Measurements from ENCODE around the gene PSD4. TPM values are rescaled to one million over a fixed set of nuclear protein-coding genes. Genes with fewer than 3 reads are reported as not detected.

PSD4 gene
- total and polyA plus RNA-seq, 2 of the 4 experiments (the other 2 are of a cell fraction): 0.36 to 0.70 TPM

- Histone ChIP-seq H4K91ac (ENCODE audit: insufficient read depth, low read depth, low read length) (no peak overlapping the region), H4K8ac (ENCODE audit: low read depth in 2 of 2, low read length in 2 of 2) (no peak overlapping the region), H3K9me1 (ENCODE audit: insufficient read depth, low read length) (no peaks in the 10 kb centered on the region), H4K20me1 (ENCODE audit: insufficient read depth, low read length) (no peaks in the 10 kb centered on the region), H3K27ac (ENCODE audit: insufficient read depth, low read length) (no peak overlapping the region), H3K27me3 (ENCODE audit: control insufficient read depth, insufficient read depth, low read length) (peaks cover 15% of the 10 kb centered on the region), H2BK20ac (ENCODE audit: low read depth, low read length) (no peak overlapping the region), H3K23ac (ENCODE audit: low read depth, low read length) (no peak overlapping the region), H3K9ac (ENCODE audit: low read depth, low read length) (no peak overlapping the region), H3K79me1 (ENCODE audit: low read depth in 1 of 2, low read length in 2 of 2) (no peaks in the 10 kb centered on the region), H2AFZ (replicated peaks; ENCODE audit: low read length, poor library complexity) (no peak overlapping the region), H2AK9ac (replicated peaks; ENCODE audit: low read depth, low read length, poor library complexity) (no peak overlapping the region), H3K4me2 (ENCODE audit: low read depth, low read length) (no peak overlapping the region), H3K4ac (ENCODE audit: low read depth, low read length) (no peak overlapping the region), H3K9me3 (ENCODE audit: control insufficient read depth, insufficient read depth, low read length) (no peaks in the 10 kb centered on the region), H4K5ac (ENCODE audit: low read depth, low read length) (no peak overlapping the region), H3K4me3 (ENCODE audit: insufficient read depth, low read depth, low read length) (no peak overlapping the region), H3K18ac (ENCODE audit: low read depth, low read length) (no peak overlapping the region), H2AK5ac (ENCODE audit: low read depth, low read length) (no peak overlapping the region), H3K4me1 (ENCODE audit: control insufficient read depth, insufficient read depth, low read length) (no peaks in the 10 kb centered on the region), H2BK120ac (ENCODE audit: low read depth, low read length) (no peak overlapping the region), H3K56ac (ENCODE audit: extremely low read depth, insufficient read depth, low read length) (no peak overlapping the region), H2BK5ac (ENCODE audit: low read depth, low read length, poor library complexity, severe bottlenecking) (no peak overlapping the region), H2BK15ac (ENCODE audit: low read depth, low read length) (no peak overlapping the region), H3K14ac (replicated peaks; ENCODE audit: low read depth, low read length) (no peak overlapping the region), H3K36me3 (ENCODE audit: control insufficient read depth, insufficient read depth, low read length) (no peaks in the 10 kb centered on the region)
- intact Hi-C loops (cut with micrococcal nuclease): no loop called here
- ATAC-seq (ENCODE audit: low read depth) (no peak), DNase-seq (peak; percentile 17)
- 20% methylated on average over 1 of the region's 12 CpGs; no CpG with 5 or more reads in 1 of the 2 experiments for whole genome bisulfite sequencing, 2 experiments (ENCODE audit: extremely low coverage in 2 of 2, insufficient read length in 1 of 2)
- POLR2A ChIA-PET (ENCODE audit: unreplicated experiment): no interaction called here
- no TSS peak for BruUV-seq (replicated peaks)
- TF ChIP-seq MAZ (IDR thresholded peaks at IDR 0.05; ENCODE audit: borderline replicate concordance, low read depth, low read length) (no peak), ELK1 (IDR thresholded peaks at IDR 0.05; ENCODE audit: borderline replicate concordance, low read depth, low read length) (no peak), BHLHE40 (IDR thresholded peaks at IDR 0.05; ENCODE audit: low read depth, low read length) (peak; percentile 67), RFX5 (IDR thresholded peaks at IDR 0.05; ENCODE audit: low read depth, low read length) (peak; percentile 69; the same call in 1 of the 2 replicates), USF2 (IDR thresholded peaks at IDR 0.05; ENCODE audit: low read depth, low read length) (peak; percentile 36; the same call in 1 of the 2 replicates)
- dilution Hi-C loops (cut with HindIII; ENCODE audit: low sequenced_read_pairs, unreplicated experiment): no loop called here
- in situ Hi-C loops (cut with MboI; ENCODE audit: low sequenced_read_pairs): no loop called here
- CTCF ChIA-PET: no interaction called here
These were observed 49.4 kb upstream of the PSD4 start for GRCh38 chr2:113124181-113124961.
